NCI-H446 (cell line): ENCODE results near the gene DLG2.
"Not testable (repeated sequence)": the region's sequence is repeated elsewhere in the genome, so short reads cannot be mapped to it uniquely, and the experiment has no call there.

Source experiments
- DNase-seq, 2 experiments: peaks; one replicate each; lab custom pipeline; 2025; lab: John Stamatoyannopoulos, UW

The DLG2 gene

DNA sequence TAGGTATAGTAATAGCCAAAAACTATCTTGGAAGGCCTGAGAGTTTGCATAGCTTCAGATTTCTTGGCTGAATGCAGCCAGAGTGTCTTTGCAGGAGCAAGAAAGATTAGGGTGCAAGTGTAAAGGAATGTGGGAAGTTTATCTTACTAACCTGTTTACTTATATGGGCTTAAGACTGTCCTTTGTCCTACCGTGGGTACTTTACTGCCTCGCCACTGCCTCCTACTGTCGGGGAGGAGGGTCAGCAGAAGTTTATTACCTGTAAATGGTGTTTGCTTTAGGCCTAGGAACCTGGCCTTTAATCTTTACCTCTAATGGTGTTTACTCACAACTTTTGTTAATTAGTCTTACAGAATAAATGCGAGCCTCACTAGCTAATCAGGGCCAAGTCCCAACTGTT lies 633.8 kb downstream of the DLG2 start:
- no peak for DNase-seq

DNA sequence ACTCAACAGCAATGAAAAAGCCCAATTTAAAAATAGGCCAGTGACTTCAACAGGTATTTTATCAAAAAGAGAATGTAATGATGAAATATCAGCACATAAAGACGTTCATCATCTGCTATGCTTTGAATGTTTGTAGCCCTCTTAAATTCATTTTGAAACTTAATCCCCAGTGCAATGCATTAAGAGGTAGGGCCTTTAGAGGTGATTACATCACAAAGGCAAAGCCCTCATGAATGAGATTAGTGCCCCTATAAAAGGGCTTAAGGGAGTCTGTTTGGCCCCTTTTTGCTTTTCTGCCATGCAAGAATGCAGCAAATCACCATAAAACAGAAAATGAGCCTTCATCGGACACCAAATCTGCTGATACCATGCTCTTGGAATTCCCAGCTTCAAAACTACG lies 637.0 kb downstream of the DLG2 start:
- DNase-seq, result no peak

DNA sequence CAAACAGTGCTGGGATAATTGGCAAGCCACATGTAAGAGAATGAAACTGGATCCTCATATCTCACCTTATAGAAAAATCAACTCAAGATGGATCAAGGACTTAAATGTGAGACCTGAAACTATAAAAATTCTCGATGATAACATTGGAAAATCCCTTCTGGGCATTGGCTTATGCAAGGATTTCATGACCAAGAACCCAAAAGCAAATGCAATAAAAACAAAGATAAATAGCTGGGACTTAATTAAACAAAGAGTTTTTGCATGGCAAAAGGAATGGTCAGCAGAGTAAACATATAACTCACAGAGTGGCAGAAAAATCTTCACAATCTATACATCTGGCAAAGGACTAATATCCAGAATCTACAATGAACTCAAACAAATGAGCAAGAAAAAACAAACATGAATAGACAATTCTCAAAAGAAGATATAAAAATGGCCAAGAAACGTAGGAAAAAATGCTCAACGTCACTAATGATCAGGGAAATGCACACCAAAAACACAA lies 639.4 kb downstream of the DLG2 start:
- not testable (repeated sequence) for DNase-seq

DNA sequence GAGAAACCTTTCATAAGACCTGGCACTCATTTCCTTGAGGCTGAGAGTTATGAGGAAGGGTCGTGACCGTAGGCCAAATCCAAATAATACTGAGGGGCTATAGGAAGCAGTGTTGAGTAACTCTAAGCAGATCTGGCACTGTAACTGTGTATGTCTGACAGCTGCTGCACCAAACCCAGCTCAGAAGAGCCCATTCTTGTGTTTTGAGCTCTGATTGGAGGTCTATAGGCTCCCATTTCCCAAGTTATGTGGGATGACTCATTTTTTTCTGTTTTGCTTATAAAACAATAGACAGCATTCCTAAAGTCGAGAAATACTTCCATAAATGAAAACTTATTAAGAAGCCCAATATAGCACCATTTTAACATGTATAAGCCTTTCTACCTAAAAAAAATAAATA lies 645.8 kb downstream of the DLG2 start:
- DNase-seq, result no peak

DNA sequence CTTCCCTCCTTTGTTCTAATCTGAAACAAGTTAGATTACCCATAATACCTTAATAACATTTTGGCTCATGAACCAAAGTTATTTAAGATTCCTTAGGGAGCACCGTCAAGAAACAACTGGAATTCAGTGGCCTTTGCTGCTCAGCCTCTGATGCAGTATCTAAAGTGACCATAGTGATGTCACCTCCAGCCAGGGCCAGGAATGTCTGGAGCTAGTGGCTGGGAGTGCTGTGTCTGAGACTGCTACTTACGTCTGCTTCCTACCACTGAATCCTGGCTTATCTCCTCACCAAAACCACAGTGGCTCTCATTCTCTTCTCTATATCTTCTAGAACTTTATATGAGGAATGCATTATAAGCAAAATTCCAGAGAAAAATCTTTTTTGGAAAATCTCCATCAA lies 658.0 kb downstream of the DLG2 start:
- no peak for DNase-seq

DNA sequence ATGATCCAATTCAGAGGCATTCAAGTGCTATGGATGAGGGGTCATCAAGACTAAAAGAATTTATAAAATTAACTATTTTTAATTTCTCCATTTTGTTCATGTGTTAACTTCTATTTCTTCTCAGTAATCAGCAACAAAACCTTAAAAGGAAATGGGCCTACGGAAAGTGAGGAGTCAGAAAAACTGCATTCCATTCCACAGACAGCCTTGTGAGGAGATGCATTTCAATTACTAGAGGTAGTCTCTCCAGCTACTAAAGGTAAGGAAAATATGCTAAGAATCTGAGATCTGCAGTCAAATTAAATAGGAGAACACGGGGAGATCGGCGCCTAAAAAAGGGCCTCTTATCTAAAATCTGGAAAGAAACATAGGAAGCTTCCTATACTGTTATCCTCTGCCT lies 661.7 kb downstream of the DLG2 start:
- DNase-seq, result no peak

DNA sequence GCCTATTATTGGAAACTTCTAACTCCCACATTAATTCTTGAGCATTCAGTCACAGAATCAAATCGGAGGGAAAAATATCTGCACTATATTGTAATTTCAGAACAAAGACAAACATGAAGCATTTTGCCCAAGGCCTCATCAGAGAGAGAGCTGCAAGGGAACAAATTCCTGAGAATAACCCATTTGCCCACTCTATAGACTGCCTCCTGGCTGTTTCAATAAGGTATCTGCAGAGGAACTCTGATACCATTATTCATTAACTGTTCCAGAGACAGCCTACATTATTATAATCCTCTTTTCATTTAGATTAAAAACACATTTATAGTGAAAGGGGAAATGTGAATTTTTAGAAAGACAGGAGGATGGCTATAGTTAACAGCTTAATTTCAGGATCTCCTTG lies 663.9 kb downstream of the DLG2 start:
- DNase-seq, result no peak

DNA sequence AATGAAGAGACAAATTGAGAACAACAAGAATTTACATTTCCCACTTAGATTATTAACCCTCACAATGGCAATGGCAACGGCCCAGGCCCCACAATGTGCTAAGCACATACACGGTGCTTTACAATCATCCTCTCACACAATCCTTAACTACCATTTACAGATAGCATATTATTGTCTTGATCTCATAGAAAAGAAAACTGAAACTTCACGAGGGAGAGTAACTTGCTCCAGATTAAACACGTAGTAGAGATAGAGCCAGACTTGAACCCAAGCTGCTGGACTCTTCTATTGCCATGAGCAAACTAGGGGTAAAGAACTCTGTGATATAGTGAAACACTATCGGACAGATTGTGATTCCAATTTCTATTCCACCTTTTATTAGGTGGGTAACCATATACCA lies 665.1 kb downstream of the DLG2 start:
- no peak for DNase-seq

DNA sequence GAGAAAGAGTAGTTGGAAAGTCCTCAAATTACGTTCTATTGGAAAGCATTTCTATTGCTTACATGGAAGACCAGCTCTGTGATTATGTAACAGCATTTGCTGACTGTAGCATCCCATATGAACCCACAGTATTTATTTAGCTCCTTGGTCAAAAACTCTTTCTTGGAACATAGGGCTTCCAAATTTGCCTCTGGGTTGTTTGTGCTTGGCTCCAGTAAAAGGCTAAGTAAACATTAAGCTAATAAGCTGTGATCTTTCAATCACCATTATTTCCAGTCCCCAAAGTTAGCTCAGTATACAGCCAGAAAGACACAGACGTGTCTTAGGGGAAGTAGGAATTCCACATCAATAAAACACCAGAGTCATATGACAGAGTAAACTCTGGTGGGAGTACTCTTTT lies 668.8 kb downstream of the DLG2 start:
- DNase-seq, result no peak

DNA sequence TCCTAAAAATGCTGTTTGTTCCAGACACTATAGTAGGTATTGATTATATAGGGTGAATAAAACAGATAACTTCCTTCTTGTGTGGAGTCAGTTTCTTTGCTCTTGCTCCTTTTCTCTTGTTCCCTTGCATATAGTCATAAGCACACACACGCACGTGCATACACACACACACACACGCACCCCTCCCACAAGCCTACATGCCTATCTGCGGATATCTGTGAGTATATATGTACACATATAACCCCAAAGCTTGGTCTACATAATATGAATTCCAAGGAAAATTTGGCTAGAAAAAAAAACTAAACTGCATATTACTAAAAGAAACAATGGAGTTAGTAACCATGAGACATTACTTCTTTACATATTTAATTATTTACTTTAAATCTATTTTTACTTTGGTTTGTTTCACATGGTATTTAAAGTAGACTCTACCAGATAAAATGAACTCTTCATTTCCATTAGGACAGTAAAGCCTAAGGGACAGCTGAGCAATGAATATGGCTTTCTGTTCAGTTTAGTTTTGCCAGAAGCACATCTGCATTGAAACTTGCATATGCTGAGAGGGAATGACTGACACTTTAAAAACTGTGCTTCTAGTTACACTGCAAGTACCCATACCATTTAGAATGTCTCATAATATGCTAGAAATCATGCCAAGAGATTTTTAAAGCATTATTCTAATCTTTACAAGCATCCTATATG lies 676.4 kb downstream of the DLG2 start:
- DNase-seq, result no peak

DNA sequence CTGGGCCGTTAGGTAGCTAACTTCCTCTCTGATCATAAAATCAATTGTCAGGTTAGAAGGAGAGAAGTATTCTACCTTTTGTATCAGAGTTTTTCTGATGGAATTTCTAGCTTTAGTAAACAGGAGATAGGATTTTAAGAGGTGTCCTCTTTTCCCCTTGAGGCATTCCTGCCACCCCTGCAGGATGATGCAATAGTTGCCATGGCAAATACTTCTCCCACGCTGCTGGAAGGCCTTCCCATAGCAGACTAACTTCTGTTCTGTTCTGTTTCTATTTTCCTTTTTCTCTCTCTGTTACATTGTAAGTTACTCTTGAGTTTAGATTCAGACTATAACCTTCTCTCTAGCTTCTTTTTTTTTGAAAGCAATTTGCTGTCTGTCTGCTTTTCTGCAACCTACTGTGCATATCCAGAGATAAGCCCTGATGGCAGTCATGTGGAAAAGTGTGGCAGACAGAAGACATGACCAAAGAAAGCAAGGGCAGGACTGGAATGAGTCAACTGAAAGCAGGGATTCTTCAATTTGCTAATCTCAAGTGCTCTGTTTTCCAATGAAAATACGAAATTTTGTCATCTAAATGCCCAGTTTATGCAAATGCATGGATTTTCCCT lies 679.1 kb downstream of the DLG2 start:
- no peak for DNase-seq

DNA sequence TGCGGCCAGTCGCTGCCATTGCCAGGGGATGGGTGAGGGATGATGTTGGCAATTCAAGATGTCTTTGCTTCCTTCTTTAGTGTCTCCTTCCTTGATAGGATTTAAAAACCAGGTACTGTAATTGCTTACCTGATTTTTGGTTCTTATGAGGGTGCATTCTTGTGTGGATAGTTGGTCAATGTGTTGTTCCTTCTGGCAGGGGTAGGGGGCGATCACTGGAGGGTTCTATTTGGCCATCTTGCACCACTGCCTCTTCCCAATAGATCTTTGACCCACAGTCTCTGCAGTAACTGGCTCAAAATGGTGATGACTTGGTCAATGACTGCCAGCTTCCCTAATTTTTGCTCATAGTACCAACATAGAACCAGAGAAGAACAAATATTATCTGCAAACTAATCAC lies 680.1 kb downstream of the DLG2 start:
- no peak for DNase-seq

DNA sequence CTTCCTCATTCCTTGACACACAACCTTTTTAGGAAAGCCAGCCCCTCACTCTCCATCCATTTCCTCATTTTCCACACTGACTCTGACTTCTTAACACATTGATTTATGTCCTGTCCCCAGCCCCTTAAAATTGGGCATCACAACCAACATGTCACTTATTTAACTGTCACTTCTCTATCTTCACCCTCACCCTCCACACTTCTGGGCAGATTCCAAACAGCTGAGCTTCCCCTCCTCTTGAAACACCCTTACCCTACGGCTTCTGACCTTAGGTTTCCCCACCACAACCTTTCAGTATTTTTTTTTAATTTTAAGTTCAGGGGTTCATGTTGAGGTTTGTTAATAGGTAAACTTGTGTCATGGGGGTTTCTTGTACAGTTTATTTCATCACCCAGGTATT lies 696.3 kb downstream of the DLG2 start:
- no peak for DNase-seq

DNA sequence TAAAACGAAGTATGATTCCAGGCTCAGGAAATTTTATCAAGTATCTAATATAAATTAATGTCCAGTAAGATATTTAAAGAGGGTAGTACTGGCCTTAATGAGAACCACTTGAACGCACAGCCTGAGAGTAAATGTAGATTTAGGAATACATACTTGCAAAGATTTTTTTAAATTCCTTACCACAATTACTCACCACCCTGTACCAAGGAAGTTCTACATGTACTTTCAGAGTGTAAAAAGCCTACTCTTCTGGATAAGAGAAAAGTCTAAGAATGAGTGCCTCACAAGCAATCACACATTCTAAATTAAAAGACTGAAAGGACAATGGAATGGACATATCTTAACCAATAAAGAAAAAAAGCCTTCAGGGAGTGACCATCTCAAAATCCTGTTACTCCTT lies 697.4 kb downstream of the DLG2 start:
- DNase-seq, result no peak

DNA sequence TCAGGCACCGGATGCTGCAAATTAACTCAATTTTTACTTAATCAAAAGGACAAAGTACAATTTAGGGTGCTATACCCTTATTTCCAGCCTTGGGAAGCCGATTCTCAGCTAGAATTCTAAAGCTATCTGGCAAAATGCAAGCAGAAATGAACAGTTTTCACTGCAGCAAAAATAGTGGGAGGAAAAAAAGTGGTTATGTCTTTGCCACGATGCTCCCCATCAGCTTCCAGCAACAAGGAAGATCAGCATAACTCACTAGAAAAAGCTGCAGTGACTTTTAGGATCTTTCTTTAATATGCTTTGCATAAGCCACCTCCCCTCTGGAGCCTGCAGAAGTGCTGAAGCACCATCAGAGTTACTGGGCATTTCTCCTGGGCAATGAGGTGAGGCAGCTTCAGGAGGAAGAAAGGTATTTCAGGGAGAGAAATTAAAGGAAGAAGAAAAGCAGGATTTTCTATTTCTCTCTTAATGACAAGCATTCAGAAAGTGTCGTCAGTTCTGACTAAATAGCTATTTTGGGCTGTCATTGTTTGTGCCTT lies 702.9 kb downstream of the DLG2 start:
- no peak for DNase-seq

DNA sequence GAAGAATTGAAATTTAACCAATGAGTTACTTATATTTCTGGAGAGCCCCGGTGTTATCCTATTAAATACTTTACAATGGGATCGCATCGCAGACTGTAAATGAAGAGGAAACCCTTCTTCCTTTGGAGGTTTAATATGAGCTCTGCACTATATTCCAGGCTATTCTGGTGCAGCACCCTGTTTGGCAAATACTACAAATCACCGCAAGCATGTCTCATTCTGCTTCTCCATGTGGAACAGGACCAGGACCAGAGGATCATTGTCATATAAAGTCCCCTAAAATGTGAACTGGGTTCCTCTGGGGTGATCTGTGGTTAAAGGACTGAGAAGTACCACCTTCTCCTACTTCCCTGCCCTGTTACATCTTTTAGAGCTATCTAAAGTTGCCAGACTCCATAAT lies 703.7 kb downstream of the DLG2 start:
- DNase-seq, result no peak

DNA sequence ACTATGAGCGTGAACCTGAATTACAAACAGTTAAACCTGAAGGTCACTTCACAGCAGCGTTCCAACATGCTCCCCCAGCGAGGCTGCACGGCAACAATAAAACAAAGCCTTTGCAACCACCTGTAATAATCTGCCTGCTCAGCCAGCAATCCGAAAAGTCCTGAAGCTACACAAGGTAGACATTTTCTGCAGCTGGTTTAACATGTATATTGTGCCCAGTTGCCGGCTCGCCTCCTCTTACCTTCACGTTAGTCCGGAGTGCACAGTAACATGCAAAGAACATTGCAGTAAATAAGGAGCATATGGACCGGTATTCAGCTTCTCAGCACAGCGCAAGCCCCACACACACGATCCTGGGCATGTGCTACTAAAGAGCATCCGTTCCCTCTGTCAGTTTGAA lies 704.3 kb downstream of the DLG2 start:
- DNase-seq, result no peak

DNA sequence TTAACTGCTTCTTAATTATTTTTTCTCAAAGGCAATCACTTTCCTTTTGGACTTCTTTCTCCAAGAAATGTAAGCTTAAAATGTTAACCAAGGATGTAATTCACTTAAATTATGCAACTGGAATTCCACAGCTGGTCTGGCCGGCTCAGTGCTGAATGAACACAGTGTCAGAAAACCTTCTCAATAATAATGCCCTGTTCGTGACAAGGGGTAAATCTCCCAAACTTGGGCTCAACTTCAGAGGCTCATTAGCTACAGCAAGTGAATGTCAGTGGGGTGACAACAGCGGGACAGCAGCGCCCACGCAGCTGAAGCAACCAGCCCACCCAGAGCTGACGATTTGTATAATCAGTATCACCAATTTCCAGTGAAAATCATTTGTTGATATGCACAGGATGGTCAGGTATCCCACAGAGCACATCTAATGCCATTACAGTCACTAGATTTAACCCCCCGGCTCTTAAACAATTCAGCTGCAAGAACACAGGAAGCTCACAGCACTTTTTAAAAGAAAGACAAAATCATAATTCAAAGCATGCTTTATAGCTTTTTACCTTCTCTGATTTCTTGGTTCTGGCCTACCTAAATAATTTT lies 704.8 kb downstream of the DLG2 start:
- no peak for DNase-seq

DNA sequence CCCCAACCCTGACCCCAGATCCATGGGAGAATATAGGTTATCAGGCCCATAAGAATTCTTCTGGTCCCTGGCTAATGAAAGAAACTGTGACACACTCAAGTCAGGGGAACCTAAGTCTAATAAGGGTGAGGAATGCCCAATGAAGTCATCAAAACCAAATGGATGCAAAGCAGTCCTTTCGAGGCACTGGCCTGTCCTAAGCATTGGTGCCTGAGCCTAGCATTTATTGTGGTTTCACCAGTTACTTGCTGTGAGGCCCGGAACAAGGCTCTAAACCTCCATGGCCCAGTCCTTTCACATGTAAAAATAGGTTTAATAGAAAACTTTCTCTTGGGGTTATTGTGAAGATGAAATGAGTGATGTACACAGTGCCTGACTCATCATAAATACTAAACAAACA lies 712.6 kb downstream of the DLG2 start:
- no peak for DNase-seq

DNA sequence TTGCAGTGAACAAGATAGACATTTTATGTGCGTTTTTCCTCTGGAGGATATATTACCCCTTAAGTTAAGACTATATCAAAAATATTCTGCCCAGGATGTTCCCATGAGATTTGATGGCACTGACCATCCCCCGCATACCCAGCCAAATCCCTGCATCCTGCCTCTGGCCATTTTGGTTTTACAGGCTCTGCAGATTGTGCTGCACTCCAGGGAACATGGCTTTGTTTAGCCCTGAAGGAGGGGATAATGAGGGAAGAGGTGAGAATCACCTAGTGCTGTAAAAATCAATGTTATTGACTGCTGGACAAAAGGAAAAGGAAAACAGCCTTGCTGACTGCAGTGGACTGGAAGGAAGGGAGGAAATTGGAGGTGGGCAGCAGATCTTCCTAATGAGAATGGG lies 717.4 kb downstream of the DLG2 start:
- DNase-seq, result no peak

DNA sequence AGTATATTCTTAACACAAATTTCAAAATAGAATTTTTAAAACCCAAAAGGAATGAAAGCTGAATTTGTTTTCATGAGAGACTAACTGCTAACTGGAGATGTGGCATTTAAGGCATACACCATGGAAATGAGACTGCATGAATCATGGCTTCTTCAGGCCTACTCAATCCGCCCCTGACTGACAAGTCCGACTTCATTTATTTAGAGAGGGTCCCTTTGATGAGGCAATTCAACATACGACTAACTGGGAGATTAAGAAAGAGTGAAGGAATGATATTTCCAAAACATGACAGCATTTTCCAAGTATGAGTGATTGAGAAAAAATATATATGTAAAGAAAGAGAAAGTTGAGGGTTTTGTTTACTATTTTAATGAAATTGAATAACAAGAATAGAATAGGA lies 720.1 kb downstream of the DLG2 start:
- DNase-seq, result no peak

DNA sequence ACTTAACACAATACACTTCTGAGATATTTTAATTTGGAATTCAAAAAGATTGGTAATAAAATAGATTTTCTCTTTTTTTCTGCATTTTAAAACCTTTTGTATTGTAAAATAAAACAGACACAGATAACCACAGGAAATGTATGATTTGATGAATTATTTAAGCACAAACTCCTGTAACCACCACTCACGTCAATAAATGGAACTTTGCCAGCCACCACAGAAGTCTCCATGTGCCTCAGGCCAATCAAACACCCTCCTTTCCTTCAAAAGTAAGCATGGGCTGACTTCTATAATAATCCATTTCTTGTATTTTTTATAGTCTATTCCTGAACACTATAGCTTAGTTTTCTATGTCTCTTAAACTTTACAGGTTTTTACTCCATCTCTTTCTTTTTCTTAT lies 721.7 kb downstream of the DLG2 start:
- peak in 1 of 2 experiments; percentile 39 for DNase-seq

DNA sequence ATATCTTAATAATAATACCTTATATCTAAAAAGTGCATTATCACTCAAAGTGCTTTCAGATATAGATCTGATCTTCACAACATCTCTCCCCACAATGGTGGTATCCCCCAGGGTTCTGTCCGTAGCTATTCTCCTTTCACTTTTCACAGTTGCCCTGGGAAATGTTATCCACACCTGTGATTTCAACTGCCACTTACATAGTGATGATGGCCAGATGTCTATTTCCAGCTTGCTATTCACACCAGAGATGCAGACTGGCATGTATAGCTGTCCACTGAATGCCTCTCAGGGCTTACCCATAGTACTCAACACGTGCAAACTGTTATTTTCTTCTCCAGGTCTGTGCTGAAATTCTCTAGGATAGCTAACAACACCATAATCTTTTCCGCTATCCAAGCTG lies 724.7 kb downstream of the DLG2 start:
- DNase-seq, result no peak
